ENCODE measurements around the gene TEAD1. TPM values are rescaled to one million over a fixed set of nuclear protein-coding genes. Genes with fewer than 3 reads are reported as not detected.

The TEAD1 gene
- total RNA-seq, 4 donors from 2014 or later, result 46.4 to 214 (median 61.2) TPM

- no peaks in the 10 kb centered on the region for H3K27me3 ChIP-seq
- 85 to 86% methylated on average over 2 to 4 of the region's 4 CpGs for WGBS, 2 donors (ENCODE audit: low coverage in 1 of 2)
- TF ChIP-seq POLR2AphosphoS5 (IDR thresholded peaks at IDR 0.05), result no peak
- TF ChIP-seq EP300 (IDR thresholded peaks at IDR 0.05; ENCODE audit: low read depth), result no peak
- TF ChIP-seq CTCF (IDR thresholded peaks at IDR 0.05), result no peak
- TF ChIP-seq POLR2A (IDR thresholded peaks at IDR 0.05), result no peak
- H3K36me3 ChIP-seq, result no peaks in the 10 kb centered on the region
- intact Hi-C loops (cut with DNase I; ENCODE audit: low total_unique reads) (loop anchor here (10.0 kb wide), 2 partner anchors 66 to 144 kb away; partner anchors contain the start of gene TEAD1), in situ Hi-C loops (cut with MboI; ENCODE audit: low pct_ligation_motif_present in 1 of 4, low pct_unique_long_range_greater_than_20kb in 1 of 4, low sequenced_read_pairs in 3 of 4) (no loop called here)
- no peak overlapping the region for H3K4me3 ChIP-seq
- no peak for DNase-seq
- no peaks in the 10 kb centered on the region for H3K9me3 ChIP-seq
- H3K4me1 ChIP-seq, result peaks cover 9 to 25% (median 15%) of the 10 kb centered on the region in 4 donors
- H3K27ac ChIP-seq, result no peak overlapping the region
Measured at GRCh38 chr11:12818333-12819015, 144.3 kb downstream of the TEAD1 start.

- Histone ChIP-seq H3K36me3 (no peaks in the 10 kb centered on the region), H3K4me3 (no peak overlapping the region), H3K9me3 (no peaks in the 10 kb centered on the region), H3K27me3 (no peaks in the 10 kb centered on the region), H3K27ac (no peak overlapping the region), H3K4me1 (peaks cover 4 to 25% (median 18%) of the 10 kb centered on the region in 4 donors)
- intact Hi-C loops (cut with DNase I; ENCODE audit: low total_unique reads), result no loop called here
- 61 to 80% methylated on average over 2 to 4 of the region's 4 CpGs for WGBS, 2 donors (ENCODE audit: low coverage in 1 of 2)
- no peak for DNase-seq
- TF ChIP-seq POLR2A (IDR thresholded peaks at IDR 0.05), result no peak
- TF ChIP-seq POLR2AphosphoS5 (IDR thresholded peaks at IDR 0.05), result no peak
- no peak for TF ChIP-seq EP300 (IDR thresholded peaks at IDR 0.05; ENCODE audit: low read depth)
- no peak for TF ChIP-seq CTCF (IDR thresholded peaks at IDR 0.05)
- in situ Hi-C loops (cut with MboI; ENCODE audit: low pct_ligation_motif_present in 1 of 4, low pct_unique_long_range_greater_than_20kb in 1 of 4, low sequenced_read_pairs in 3 of 4), result no loop called here
Measured at GRCh38 chr11:12822392-12823022, 148.3 kb downstream of the TEAD1 start.

- in situ Hi-C loops (cut with MboI; ENCODE audit: low pct_ligation_motif_present in 1 of 4, low pct_unique_long_range_greater_than_20kb in 1 of 4, low sequenced_read_pairs in 3 of 4), result no loop called here
- Histone ChIP-seq H3K9me3 (no peaks in the 10 kb centered on the region), H3K27me3 (no peaks in the 10 kb centered on the region), H3K36me3 (no peaks in the 10 kb centered on the region), H3K4me3 (no peak overlapping the region), H3K4me1 (peaks cover 11 to 38% (median 26%) of the 10 kb centered on the region in 4 donors), H3K27ac (peak overlapping the region; percentile 50 to 71 (median 66))
- WGBS, 2 donors (ENCODE audit: low coverage in 1 of 2), result 31 to 33% methylated on average over 4 to 10 of the region's 10 CpGs
- no peak for DNase-seq
- intact Hi-C loops (cut with DNase I; ENCODE audit: low total_unique reads), result no loop called here
- TF ChIP-seq POLR2A (IDR thresholded peaks at IDR 0.05) (no peak), EP300 (IDR thresholded peaks at IDR 0.05; ENCODE audit: low read depth) (no peak), POLR2AphosphoS5 (IDR thresholded peaks at IDR 0.05) (no peak), CTCF (IDR thresholded peaks at IDR 0.05) (no peak)
Measured at GRCh38 chr11:12824281-12825041, 150.2 kb downstream of the TEAD1 start.

GRCh38 chr11:12826441-12826840, 152.2 kb downstream of the TEAD1 start:
- Histone ChIP-seq H3K4me3 (no peak overlapping the region), H3K27me3 (no peaks in the 10 kb centered on the region), H3K27ac (peak overlapping the region in 3 of 4 donors; percentile 83 to 87 (median 85)), H3K9me3 (no peaks in the 10 kb centered on the region), H3K4me1 (peaks cover 11 to 46% (median 28%) of the 10 kb centered on the region in 4 donors), H3K36me3 (no peaks in the 10 kb centered on the region)
- in situ Hi-C loops (cut with MboI; ENCODE audit: low pct_ligation_motif_present in 1 of 4, low pct_unique_long_range_greater_than_20kb in 1 of 4, low sequenced_read_pairs in 3 of 4), result no loop called here
- WGBS, 2 donors (ENCODE audit: low coverage in 1 of 2), result 76 to 83% methylated on average over 2 of the region's 2 CpGs
- TF ChIP-seq CTCF (IDR thresholded peaks at IDR 0.05) (no peak), POLR2AphosphoS5 (IDR thresholded peaks at IDR 0.05) (no peak), EP300 (IDR thresholded peaks at IDR 0.05; ENCODE audit: low read depth) (no peak)
- no peak for DNase-seq
- intact Hi-C loops (cut with DNase I; ENCODE audit: low total_unique reads), result no loop called here
